Activated CD4-positive, alpha-beta T cell treated with anti-CD3 and anti-CD28 coated beads, Interleukin-2, amount 50 U/mL, for 1 hour (primary cell): ENCODE results near the gene TPST1.
"Not testable (repeated sequence)": the region's sequence is repeated elsewhere in the genome, so short reads cannot be mapped to it uniquely, and the experiment has no call there.

ENCODE experiments used
- DNase-seq: peaks from one replicate; pipeline ENCODE4 v3.0.0-alpha.2; 2020

TPST1 gene

DNA sequence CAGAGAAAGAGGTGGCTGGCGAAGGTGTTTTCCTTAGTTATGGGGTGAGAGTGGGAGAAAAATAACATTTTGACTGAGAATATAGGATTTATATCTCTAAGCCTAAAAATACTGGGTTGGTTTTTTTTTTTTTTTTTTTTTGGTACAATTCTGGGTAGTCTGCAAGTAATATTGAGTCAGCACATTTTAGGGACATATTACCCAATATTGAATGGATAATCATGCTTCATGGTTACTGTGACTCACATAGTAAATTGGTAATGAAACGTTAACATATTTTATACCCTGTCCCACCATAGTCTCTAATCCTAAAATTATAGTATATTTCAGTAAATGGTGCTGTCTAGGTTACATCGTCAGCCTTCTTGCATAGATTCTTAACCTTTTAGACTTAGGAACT is 91.4 kb downstream of the TPST1 start:
- no peak for DNase-seq

DNA sequence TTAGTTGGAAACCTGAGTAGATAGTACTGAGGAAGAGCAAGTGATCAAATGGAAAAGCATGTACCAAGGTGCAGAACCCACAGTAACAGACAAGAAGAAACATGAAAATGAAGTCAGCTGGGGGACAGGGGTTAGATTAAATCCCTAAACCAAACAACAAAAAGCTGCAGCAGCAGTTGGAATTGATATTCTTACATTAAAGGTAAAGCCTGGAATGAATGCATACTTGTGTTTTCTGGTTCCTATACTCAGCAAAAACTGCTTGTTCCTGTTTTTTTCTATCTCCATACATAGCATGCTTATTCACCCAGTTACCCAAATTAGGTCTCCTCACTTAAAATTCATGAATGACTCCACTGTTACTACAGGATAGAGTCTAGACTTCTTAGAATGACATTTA is 92.4 kb downstream of the TPST1 start:
- no peak for DNase-seq

DNA sequence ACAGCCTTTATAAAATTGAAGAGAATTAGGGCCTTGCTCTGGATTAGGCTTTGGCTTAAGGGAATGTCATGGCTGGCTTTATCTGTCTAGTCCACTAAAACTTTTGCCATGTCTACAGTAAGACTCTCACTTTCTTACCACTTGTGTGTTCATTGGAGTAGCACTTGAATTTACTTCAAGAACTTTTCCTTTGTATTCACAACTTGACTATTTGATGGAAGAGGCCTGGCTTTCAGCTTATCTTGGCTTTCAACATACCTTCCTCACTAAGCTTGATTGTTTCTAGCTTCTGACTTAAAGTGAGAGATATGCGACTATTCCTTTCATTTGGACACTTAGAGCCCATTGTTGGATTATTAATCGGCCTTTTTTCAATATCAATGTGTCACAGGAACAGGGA is 96.1 kb downstream of the TPST1 start:
- no peak for DNase-seq

DNA sequence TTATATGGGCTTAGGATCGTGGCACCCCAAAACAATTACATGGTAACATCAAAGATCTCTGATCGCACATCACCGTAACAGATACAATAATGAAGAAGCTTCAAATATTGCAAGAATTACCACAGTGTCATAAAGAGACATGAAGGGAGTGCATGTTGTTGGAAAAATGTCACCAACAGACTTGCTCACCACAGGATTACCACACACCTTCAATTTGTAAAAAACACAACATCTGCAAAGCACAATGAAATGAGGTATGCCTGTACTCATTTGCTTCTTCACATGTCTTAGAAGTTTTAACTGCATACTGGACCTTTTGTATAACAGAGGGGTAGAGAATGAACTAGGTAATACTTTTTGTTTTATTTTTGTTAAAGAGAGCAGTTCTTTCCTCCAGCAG is 96.6 kb downstream of the TPST1 start:
- DNase-seq = no peak

DNA sequence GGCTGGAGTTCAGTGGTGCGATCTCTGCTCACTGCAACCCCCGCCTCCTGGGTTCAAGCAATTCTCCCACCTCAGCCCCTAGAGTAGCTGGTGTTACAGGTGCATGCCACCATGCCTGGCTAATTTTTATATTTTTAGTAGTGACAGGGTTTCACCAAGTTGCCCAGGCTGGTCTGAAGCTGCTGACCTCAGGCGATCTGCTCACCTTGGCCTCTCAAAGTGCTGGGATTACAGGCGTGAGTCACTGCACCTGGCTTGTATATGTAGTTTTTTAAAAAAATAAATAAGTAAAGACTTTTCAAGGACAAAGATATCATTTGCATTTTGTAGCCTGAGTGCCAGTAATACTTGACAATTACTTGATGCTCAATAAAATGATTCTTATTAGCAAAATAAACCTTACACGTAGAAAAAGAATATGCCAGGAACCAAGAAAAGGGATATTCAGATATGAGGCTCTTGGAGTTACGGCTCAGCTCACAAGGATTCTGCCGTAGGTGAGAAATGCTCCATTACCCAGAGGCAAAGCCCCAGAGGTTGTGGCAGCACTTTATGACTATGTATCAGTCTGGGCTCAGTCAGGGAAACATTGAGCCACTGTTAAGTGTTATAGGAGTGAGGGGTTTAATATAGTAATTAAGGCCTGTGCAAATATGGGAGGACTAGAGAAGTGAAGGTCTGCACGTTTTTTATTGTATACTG is 98.5 kb downstream of the TPST1 start:
- no peak for DNase-seq

DNA sequence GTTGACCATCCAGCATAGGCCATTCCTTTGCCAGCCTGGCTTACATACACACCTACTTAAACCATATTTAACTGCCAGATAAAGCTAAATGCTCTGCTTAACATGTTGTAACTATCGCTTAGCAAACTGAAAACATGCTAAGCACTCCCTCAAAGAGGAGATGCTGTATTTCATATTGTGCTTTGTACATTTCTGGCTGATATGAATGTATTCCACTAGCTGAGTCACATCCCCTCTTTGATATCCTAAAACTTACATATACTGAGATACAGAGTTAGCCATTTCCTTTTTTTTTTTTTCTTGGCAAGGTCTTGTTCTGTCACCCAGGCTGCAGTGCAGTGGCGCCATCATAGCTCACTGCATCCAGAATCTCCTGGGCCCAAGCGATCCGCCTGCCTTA is 99.4 kb downstream of the TPST1 start:
- DNase-seq = no peak

DNA sequence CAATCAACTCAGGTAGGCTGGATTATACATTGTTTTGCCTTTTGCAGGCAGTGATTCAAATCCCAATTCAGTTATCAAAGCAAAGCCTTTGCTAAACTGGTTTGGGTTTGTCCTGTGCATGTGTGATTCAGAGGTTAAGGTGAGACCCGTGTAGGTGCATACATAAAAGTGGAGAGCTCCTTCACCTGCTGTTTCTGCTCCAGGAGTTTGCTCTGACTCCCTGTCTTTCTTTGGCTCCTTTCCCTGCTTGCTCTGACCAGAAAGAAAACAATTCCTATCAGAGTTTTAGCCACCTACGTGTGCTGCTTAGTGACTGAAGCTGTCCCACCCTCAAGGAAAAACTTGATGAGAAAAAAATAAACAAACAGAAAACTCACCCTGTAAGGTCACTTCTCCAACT is 101.1 kb downstream of the TPST1 start:
- no peak for DNase-seq

DNA sequence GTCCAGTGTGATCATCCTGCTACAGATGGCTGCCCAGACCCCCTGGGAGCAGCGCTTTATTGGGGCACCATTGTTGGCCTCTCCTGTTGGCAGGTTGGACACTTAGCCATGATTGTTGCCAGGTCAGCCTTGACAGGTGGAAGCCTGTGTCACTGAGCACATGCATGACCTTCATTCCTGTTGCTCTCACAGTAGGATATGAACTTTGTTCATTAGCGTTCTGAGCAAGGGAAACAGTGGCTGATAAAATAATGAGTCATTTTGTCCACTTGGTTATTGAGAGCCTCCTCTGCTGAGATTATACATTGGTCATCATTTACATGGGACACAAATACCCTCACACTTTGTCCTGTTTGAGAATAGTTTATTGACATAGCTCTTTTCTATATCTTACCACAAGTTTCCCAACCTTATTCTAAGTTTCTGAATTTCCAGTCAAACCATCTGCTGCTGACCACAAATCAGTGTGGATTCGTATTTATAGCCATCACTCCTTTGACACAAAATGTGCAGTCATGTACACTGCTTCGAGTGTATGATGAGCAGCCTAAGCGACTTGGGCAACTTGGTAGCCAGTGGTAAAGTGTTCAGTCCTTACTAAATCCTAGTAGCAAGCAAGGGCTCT is 102.6 kb downstream of the TPST1 start:
- DNase-seq = no peak

DNA sequence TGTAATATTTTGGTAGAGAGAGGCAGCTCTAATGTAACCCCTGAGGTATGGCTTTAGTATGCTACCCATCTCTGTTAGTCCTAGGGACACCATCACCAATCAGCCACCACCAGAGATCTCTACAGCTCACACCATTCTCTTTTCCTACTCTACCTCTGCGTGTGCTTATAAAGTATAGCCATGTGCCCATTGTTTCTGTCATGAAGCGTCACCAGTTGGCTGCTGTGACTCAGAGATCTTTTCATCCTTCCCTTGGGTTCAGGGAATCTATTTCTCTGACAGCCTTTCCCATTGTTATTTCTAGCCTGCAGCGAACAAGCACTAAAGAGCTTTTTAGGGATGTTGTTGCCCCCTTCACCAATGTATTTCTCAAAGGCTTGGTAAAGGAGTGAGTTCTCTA is 103.3 kb downstream of the TPST1 start:
- no peak for DNase-seq

DNA sequence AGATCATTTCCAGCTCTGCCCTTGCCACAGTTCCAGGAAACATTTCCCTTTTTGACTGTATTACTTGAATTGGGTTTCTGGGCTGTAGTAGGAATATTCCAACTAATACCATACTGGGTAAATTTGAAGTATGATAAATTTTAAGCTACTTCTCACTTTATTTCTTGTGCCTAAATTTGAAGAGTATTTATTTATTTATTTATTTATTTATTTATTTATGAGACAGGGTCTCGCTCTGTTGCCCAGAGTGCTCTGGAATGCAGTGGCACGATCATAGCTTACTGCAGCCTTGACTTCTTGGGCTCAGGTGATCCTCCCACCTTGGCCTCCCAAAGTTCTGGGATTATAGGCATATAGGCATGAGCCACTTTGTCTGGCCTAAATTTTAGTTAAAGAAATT is 105.5 kb downstream of the TPST1 start:
- no peak for DNase-seq

DNA sequence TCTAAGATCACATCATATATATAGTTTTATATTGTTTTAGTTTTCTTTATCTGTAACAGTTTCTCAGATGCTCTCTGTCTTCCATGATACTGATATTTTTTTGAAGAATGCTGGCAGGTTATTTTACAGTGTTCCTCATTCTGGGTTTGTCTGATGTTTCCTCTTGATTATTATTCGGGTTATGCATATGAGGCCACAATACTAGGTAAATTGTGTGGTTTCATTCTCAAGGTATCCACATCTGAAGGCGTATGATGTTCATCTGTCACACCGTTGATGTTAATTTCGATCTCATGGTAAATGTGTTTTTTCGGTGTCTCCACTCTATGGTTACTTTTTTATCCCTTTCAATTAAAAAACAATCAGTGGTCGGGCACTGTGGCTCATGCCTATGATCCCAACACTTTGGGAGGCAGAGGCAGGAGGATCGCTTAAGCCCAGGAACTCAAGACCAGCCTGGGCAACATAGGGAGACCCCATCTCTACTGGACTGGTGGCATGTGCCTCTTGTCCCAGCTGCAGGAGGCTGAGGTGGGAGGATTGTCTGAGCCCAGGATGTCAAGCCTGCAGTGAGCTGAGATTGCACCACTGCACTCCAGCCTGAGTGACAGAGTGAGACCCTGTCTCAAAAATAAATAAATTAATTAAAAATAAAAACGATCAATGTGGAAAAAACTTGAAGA is 108.9 kb downstream of the TPST1 start:
- DNase-seq = no peak

DNA sequence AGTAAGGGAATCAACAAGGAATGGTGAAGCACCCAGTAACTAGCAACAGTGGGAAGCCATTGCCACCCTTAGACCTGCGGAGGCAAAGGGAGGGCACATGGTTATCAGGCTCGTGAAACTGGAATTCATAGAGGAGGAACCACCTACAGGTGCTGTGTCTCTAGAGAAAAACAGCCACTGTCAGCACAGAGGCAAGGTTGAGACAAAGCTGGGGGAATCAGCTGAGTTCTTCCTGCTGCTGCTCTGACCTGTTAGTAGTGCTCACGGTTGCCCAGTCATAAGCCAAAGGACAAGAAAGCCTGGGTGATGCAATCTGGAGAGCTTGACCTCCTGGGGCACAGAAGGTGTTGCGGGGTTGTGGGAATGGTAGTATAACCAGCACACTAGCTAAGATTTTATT is 110.1 kb downstream of the TPST1 start:
- DNase-seq = no peak

DNA sequence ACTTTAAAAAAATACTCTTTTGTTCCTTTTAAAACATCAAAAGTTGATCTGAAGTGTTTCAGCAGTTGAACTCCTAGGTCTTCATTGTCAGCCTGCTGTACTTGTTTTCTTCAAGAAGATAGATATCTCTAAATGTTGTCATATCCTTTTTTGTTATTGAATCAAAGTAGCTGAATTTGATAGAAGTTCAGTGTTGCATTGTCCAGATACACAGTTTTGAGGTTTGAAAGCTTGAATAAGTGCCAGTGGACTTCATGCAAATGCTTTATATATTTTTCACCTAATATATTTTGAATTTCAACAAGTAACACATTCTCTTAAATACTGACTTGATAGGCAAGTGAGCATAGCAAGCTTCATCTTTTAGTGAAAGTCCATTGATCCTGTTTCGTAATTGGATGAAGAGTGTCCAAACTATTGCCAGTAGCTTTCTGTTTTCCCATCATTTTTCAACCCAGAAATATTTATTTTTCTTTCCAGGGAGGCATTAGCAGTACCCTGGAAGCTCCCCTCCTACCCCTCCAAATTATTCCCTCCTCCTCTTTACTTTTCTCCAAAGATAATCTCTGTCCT is 114.4 kb downstream of the TPST1 start:
- no peak for DNase-seq

DNA sequence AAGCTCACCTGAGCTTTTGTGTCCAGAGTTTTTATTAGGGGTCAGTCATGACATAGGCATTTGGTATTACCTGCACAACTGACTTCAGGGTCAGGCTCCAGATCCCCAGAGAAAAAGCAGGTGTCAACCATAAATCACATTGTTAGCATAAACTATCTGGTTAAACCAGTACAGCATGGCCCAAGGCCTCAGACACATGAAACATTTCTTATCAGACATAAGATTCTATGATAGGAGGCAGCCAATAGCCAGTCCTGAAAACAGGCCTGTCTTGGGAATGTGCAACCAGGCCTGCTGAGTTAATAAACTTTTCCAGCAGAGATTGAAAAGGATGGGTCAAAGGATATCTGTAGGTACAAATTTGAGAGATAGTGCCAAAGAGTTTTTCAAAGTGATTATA is 116.1 kb downstream of the TPST1 start:
- no peak for DNase-seq

DNA sequence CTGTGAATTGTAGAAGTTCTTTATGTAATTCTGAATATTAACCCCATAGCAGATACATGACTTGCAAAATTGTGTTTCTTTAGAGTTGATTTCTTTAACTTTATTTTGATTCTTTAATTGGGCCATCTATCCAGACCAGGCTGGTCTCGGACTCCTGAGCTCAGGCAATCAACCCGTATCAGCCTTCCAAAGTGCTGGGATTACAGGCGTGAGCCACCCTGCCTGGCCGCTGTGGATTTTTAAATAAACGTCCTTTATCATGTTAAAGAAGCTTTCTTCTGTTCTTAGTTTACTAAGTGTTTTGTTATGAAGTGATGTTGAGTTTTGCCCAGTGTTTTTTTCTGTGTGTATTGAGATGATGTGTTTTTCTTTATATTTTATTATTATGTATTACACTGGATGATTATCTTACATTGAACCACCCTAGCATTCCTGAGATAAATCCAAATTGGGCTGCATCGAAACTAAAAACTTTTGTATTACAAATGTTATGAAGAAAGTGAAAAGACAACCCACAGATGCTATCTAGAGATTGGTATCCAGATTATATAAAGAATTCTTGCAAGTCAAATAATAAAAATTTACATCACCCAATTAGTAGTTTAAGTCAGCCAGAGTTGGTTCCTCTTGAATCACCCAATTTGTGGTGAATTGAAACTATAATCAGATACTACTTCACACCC is 118.1 kb downstream of the TPST1 start:
- DNase-seq = no peak

DNA sequence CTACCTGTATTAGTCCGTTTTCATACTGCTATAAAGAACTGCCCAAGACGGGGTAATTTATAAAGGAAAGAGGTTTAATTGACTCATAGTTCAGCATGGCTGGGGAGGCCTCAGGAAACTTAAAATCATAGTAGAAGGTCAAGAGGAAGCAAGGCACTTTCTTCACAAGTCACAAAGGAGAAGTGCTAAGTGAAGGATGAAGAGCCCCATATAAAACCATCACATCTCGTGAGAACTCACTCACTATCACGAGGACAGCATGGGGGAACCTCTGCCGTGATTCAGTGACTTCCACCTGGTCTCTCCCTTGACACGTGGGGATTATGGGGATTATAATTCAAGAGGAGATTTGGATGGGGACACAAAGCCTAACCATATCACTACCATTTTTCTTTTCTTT is 119.9 kb downstream of the TPST1 start:
- DNase-seq = not testable (repeated sequence)

DNA sequence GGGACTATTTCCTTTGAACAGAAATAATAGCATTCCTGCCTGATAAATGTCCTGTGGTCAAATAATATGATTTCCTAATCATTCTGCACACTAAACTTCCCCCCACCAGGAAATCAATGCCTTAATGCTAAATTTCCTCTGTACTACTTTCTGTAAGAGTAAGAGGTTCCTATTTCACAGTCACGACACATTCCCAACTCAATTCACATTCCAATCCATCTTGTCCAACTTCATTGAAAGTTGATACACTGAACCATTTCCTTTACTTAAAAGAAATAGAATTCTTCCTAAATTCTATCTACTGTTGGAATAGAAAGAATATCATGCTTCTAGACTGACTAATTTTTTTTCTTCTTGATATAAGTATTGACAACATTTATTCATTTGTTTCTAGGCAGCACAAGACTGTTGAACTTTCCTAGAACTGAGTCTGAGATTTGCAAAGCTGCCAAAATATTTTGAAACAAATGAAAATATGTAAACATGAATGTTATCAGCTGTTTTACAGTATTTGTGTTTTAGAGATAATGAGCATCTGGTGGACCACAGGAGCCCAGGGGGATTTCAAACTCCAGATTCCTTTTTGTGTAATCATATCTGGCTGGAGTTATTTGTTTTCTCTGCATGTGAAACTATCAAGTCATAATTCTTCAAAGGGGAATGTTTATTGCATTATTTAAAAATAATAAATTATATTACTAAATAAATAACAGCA is 121.5 kb downstream of the TPST1 start:
- DNase-seq = no peak

DNA sequence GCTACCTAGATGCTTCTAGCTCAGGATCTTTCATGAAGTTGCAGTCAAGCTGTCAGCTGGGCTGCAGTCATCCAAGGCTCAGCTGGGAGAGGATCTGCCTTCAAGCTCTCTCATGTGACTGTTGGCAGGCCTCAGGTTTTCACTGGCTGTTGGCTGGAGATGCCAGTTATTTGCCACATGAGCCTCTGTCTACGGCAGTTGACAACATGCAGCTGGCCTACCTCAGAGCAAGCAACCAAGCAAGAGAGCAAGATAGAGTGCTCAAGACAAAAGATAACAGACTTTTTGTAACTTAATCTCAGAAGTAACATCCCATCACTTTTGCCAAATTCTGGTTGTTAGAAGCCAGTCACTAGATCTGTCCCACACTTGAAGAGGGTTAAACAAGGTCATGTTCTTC is 125.8 kb downstream of the TPST1 start:
- no peak for DNase-seq

DNA sequence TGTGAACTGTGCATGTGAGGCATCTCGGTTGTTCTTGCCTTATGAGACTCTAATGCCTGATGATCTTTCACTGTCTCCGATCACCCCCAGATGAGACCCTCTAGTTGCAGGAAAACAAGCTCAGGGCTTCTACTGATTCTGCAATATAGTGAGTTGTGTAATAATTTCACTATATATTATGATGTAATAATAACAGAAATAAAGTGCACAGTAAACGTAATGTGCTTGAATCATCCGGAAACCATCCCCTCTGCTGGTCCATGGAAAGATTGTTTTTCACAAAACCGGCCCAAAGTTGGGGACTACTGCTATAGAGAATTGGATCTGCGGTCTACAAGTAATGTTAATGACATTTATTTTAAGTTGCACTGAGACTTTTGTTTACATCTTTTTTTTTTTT is 126.7 kb downstream of the TPST1 start:
- DNase-seq = no peak

DNA sequence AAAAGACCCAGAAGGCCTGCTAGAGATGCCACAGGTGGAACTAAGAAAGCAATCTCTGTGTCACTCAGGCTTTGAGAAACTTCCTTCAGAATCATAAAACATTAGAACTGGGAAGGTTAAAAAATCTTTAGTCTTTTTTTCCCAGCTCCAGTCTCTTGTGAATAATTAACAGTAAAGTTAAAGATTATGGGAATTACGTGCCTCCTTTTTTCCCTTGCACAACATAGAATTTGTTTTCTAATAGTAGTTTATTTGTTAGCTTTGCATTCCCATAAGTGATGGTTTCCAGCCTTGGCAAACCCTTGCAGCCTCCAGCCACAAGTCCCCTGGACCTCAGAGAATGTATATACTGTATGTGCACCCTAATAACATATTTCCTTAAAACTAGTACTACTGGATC is 128.3 kb downstream of the TPST1 start:
- no peak for DNase-seq

DNA sequence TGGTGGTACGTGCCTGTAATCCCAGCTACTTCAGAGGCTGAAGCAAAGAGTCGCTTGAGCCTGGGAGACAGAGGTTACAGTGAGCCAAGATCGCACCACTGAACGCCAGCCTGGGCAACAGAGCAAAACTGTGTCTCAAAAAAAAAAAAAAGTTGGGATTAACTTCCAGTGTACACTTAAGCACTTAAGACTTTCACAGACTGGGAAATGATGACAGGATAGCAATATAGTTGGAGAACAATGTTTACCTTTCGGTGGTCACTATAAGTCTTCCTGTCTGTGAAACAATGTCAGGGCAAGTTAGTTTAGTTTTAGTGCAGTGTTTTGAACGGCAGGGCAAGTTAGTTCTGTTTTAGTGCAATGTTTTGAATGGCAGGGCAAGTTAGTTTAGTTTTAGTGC is 130.2 kb downstream of the TPST1 start:
- DNase-seq = no peak

DNA sequence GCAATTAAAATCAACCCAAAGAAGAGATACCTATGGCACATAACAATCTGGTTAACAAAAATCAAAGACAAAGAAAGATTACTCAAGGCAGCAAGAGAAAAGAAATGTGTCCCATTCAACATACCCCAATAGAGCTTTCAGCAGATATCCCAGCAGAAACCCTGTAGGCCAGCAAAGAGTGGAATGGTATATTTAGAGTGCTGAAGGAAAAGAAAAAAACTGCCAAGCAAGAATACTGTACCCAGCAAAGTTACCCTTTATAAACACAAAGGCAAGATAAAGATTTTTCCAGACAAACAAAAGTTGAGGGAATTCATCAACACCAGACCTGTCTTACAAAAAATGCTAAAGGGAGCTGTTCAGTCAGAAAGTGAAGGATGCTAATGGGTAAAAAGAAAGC is 131.6 kb downstream of the TPST1 start:
- DNase-seq = no peak

DNA sequence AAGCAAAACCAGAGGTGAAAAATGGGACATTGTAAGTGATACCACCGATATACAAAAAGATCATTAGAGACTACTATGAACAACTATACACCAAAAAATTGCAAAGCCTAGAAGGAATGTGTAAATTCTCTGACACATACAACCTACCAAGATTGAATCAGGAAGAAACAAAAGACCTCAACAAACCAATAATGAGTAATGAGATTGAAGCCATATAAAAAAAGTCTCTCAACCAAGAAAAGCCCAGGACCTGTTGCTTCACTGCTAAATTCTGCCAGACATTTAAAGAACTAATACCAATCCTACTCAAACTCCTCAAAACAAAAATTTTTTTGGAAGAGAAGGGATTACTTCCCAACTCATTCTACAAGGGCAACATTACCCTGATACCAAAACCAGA is 134.0 kb downstream of the TPST1 start:
- DNase-seq = no peak
